Omental fat pad (tissue), 4 donors: ENCODE results near the gene TATDN2. TPM values are rescaled to one million over a fixed set of nuclear protein-coding genes. Genes with fewer than 3 reads are reported as not detected.

Experiments used
- ATAC-seq: fragments of 150-250 bp; one replicate; pipeline ENCODE4 v1.9.1; 2016; ENCODE audit warnings: mild to moderate bottlenecking, moderate library complexity; ENCODE audit not compliant: low FRiP score
- DNase-seq: peaks from one replicate; pipeline ENCODE4 v3.0.0-alpha.2; 2019; ENCODE audit warnings: low spot score
- total RNA-seq, 4 donors: library from RNA; depleted of rRNA; stranded (reverse); fragments of >200 nt; gene quantifications; one replicate each; pipeline ENCODE4 v1.1.0, GENCODE V29; 2016
- TF ChIP-seq, protein P1 (sequence below), 3 donors: fragments of 450-650 bp; IDR thresholded peaks; one replicate each; pipeline ENCODE4 v1.5.1; 2016 to 2017; ENCODE audit warnings: antibody characterized with exemption in 3 of 3, mild to moderate bottlenecking in 3 of 3, moderate library complexity in 2 of 3

Gene TATDN2
- total RNA-seq, 4 donors from 2014 or later: 15.1 to 28.7 (median 20.6) TPM

DNA sequence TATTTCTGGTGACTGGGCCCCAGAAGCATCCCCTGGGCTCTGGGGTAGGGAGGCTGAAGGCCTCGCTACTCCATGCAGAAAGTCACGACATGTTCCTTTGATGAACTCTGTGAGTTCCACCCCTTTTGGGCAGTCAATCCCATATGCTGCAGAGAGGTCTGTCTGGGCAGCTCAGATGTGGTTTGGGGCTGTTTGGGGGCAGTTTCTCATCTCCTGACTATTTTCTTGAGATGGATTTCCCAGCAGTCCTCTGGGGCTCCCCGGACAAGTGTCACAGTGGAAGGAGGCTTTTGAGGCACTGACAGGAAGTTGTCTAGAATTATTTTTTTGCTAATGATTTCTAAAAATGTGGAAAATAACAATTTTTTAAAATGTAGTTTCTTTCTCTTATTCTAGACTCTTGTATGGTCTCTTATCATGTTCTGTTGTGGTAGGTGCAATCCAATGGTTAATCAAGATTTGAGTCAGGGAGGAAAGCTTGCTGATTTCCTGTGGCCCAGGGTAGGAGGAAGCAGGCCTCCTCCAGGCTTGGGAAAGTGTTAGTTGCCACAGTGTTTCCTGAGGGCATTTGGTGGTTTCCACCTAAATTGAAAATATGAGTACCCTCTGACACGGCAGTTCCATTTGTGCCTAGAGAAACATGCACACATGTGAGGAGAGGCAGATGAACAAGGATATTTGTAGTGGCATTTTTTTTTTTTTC lies 19.9 kb upstream of the TATDN2 start:
- ATAC-seq: no peak
- TF ChIP-seq, protein P1, sequence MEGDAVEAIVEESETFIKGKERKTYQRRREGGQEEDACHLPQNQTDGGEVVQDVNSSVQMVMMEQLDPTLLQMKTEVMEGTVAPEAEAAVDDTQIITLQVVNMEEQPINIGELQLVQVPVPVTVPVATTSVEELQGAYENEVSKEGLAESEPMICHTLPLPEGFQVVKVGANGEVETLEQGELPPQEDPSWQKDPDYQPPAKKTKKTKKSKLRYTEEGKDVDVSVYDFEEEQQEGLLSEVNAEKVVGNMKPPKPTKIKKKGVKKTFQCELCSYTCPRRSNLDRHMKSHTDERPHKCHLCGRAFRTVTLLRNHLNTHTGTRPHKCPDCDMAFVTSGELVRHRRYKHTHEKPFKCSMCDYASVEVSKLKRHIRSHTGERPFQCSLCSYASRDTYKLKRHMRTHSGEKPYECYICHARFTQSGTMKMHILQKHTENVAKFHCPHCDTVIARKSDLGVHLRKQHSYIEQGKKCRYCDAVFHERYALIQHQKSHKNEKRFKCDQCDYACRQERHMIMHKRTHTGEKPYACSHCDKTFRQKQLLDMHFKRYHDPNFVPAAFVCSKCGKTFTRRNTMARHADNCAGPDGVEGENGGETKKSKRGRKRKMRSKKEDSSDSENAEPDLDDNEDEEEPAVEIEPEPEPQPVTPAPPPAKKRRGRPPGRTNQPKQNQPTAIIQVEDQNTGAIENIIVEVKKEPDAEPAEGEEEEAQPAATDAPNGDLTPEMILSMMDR (IDR thresholded peaks at IDR 0.05): no peak
- no peak for DNase-seq

DNA sequence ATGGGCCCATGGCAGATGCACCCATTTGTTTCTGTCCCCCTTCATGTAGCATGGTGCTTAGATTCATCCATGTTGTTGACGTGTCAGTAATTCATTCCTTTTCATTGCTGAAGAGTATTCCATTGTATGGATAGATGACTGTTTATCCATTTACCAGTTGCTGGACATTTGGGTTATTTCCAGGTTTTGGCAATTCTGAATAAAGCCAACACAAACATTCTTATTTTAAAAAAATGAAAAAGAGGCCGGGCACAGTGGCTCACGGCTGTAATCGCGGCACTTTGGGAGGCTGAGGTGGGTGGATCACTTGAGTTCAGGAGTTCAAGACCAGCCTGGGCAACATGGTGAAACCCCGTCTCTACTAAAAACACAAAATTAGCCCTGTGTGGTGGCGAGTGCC lies 18.7 kb upstream of the TATDN2 start:
- TF ChIP-seq, protein P1 (IDR thresholded peaks at IDR 0.05): no peak
- DNase-seq (no peak), ATAC-seq (no peak)

DNA sequence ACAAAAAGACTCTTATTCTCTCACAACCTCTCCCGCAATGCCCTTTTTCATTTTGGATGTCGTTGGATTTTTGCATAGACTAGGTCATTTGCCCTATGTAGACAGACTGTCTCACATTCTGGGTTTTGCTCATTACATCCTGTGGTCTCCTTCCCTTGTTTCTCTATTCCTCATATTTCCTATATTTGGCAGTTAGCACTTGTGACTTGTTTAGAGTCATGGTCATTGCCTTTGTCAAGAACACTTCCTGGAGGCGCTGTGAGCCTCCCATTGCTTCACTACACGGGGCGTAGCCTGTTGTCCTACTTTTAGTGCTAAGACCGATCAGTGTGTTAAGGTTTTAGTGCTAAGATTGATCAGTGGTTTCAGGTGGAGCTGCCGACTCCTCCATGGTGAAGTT lies 16.1 kb upstream of the TATDN2 start:
- no peak for ATAC-seq
- TF ChIP-seq, protein P1 (IDR thresholded peaks at IDR 0.05): no peak
- DNase-seq: no peak

DNA sequence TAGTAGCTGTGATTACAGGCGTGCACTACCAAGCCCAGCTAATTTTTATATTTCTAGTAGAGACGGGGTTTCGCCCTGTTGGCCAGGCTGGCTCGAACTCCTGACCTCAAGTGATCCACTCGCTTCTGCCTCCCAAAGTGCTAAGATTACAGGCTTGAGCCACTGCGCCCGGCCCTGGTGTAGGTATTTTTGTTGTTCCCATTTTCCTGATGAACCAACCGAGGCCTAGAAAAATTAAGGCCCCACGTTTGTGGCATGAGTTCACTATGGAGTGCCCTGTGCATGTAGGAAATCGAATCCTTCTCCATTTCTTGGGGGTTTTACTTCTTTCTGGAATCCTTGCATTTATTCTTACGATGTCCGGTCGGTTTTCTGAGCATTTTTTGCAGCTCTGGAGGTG lies 14.3 kb upstream of the TATDN2 start:
- TF ChIP-seq, protein P1 (IDR thresholded peaks at IDR 0.05): no peak
- no peak for ATAC-seq
- no peak for DNase-seq

DNA sequence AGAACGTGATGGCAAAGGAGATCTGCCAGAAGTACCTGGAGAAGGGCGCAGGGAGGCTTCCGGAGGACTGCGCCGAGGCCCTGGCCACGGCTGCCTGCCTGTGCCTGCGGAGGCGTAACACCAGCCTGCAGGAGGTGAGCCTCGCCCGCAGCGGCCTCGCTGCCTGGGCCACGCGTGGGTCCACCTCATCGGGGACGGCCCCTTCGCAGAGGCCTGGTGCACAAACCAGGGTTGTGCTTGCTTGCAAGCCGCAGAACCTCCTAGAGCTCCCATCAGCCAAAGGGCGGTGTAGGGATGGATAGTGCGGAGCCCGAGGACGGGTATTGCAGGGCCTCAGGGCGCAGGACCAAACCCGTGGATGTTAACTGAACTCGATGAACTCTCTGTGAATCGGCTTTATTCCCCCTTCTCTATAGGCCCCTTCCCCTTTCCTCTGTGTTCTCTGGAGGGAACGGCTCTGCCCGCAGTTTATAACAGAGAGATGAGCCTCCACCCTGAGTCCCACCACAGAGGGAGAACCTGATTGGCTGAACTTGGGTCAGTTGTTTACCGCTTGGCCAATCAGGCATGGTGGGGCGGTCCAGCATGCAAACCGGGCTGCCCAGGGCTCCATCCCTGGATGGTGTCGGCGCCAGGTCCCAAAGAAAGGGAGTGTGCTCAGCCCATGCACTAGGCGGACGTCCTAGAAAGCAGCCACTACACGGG lies 13.6 kb upstream of the TATDN2 start:
- TF ChIP-seq, protein P1 (IDR thresholded peaks at IDR 0.05): no peak
- ATAC-seq: no peak
- DNase-seq: no peak

DNA sequence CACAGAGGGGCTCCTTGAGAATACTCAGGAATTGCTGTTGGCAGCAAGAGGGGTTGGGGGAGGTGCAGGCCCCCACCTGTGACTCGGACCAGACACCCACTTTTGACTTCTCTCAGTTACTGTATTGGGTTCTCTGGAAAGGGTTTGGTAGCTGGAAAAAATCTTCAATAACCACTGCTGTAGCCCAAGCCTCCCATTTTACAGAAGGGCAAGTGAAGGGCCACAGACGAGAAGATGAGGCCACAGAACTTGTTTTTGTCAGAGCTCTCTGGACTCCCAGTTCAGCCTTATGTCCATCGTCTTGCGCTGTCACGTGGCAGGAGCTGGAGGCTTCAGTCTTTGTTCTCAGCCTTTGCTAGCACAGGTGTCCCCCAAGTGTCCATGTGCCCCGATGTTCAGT lies 12.7 kb upstream of the TATDN2 start:
- DNase-seq (no peak), ATAC-seq (no peak)
- TF ChIP-seq, protein P1 (IDR thresholded peaks at IDR 0.05): no peak
